COLO829 (cell line): ENCODE measurements around the gene NUAK2.
A peak's percentile ranks its signal among the peaks of the same experiment; 100 is the strongest.
"Not testable (repeated sequence)": the region's sequence is repeated elsewhere in the genome, so short reads cannot be mapped to it uniquely, and the experiment has no call there.

Experiments
- DNase-seq: peaks from one replicate; pipeline ENCODE4 v3.0.0; 2012; ENCODE audit warnings: low spot score

Gene NUAK2

GRCh38 chr1:205297546-205298177, 23.9 kb downstream of the NUAK2 start:
- not testable (repeated sequence) for DNase-seq

GRCh38 chr1:205296154-205296553, 25.4 kb downstream of the NUAK2 start:
- DNase-seq: no peak

- no peak for DNase-seq
Measured at GRCh38 chr1:205294934-205295333, 26.6 kb downstream of the NUAK2 start.

- peak; percentile 94 for DNase-seq
Measured at GRCh38 chr1:205294175-205294917, 27.2 kb downstream of the NUAK2 start.

- no peak for DNase-seq
Measured at GRCh38 chr1:205293350-205294074, 28.0 kb downstream of the NUAK2 start.

GRCh38 chr1:205291596-205291995, 29.9 kb downstream of the NUAK2 start:
- no peak for DNase-seq

- DNase-seq: no peak
Measured at GRCh38 chr1:205287767-205288559, 33.6 kb downstream of the NUAK2 start.

- DNase-seq: no peak
Measured at GRCh38 chr1:205287076-205287475, 34.5 kb downstream of the NUAK2 start.

- no peak for DNase-seq
Measured at GRCh38 chr1:205286335-205286950, 35.1 kb downstream of the NUAK2 start.

- no peak for DNase-seq
Measured at GRCh38 chr1:205285381-205286101, 36.0 kb downstream of the NUAK2 start.

GRCh38 chr1:205284420-205285144, 37.0 kb downstream of the NUAK2 start:
- peak; percentile 99 for DNase-seq

- no peak for DNase-seq
Measured at GRCh38 chr1:205283270-205284147, 38.0 kb downstream of the NUAK2 start.

GRCh38 chr1:205280666-205281395, 40.7 kb downstream of the NUAK2 start:
- not testable (repeated sequence) for DNase-seq

- DNase-seq: no peak
Measured at GRCh38 chr1:205279986-205280385, 41.6 kb downstream of the NUAK2 start.

GRCh38 chr1:205276689-205277065, 44.9 kb downstream of the NUAK2 start:
- DNase-seq: no peak

- no peak for DNase-seq
Measured at GRCh38 chr1:205275916-205276688, 45.4 kb downstream of the NUAK2 start.

GRCh38 chr1:205275133-205275532, 46.4 kb downstream of the NUAK2 start:
- no peak for DNase-seq
